NCI-H748 treated with DMSO at 0.1 percent for 48 hours (cell line): Measurements from ENCODE around the gene LRFN4.
A peak's percentile ranks its signal among the peaks of the same experiment; 100 is the strongest.

Experiments used
- DNase-seq: peaks from one replicate; lab custom pipeline; 2025; lab: John Stamatoyannopoulos, UW

The LRFN4 gene

DNA sequence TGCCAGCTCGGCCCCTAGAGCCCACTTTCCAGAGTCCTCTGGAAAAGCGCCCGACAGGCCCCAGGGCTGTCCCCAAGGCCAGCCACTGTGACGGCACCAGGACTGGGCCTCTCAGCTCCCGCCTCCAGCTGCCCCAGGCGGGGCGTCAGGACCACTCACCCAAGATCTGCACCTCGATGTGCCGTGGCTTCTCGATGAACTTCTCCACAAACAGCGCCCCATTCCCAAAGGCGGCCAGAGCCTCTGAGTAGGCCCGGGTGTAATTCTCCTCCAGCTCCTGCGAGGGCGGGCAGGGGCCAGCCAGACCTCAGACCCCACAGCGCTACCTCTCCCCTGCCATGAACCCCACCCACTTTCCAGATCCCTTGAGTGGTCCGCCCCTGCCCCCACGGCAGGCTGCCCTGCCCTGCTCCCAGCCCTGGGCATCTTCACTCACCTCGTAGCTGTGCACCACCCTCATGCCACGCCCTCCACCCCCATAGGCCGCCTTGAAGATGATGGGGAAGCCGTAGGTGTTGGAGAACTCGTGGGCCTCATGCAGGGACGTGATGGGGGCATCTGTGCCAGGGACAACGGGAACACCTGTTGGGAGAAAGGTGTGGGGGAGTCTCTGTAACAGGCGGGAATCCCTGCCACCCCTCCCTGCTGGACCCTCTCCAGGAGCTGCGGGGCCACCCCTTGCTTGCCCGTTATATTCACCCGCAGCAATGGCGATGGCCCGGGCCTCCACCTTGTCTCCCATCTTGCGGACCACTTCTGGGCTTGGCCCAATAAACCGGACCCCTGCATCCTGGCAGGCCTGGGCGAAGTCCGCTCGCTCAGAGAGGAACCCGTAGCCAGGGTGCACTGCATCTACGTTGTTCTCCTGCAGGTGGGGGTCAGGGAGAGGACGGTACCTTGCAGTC is 14.0 kb downstream of the LRFN4 start:
- DNase-seq = no peak

GRCh38 chr11:66871521-66871901 is 14.6 kb downstream of the LRFN4 start:
- DNase-seq = no peak

DNA sequence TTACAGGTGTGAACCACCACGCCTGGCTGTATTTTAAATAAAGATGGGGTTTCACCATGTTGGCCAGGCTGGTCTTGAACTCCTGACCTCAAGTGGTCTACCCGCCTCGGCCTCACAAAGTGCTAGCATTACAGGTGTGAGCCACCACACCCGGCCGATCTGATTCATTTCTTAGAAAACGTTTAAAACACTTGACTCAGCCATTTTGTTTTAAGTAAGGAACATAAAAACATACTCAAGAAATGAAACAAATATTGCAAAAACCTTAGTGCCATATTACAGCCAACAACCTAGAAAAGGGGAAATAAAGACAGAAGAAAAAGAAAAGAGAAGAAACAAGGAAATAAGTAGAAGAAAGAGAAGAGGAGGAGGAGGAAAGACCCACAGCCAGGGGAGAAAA is 17.4 kb downstream of the LRFN4 start:
- DNase-seq = no peak

GRCh38 chr11:66875378-66875777 is 18.5 kb downstream of the LRFN4 start:
- no peak for DNase-seq

DNA sequence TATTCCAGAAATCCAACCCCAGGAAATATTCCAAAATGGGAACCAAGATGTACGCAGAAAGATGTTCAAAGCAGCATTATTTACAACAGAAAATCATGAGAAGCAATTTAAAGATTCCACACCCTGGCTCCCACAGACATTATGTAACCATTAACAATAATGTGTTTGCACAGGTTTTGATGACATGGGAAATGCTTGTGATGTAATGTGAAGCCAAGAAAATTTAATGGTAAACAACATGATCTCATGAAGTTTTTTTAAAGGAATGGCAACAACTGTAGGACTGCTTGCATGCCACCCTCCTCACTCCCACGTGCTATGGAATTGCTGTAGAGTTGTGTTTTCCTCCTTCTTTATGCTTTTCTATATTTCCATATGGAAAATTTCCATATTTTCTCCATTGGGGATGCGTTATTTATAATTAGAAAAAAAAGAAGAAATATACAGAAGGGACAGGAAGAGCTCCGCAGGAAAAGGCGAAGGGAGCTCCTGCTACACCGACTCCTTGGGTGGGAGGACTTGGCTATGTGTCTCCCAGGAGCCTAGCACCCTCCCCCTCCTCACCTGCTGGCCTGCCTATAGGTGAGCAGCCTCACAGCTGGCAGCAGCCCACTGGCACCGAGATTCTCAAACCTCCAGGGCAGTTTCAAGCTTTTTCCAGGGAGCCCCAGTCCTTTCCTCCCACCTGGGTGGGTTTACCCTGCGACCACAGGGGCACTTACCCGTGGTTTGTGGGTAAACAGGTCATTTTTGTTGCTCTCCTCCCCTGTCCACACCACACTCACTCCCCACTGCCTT is 20.9 kb downstream of the LRFN4 start:
- no peak for DNase-seq

GRCh38 chr11:66878474-66878873 is 21.6 kb downstream of the LRFN4 start:
- no peak for DNase-seq

DNA sequence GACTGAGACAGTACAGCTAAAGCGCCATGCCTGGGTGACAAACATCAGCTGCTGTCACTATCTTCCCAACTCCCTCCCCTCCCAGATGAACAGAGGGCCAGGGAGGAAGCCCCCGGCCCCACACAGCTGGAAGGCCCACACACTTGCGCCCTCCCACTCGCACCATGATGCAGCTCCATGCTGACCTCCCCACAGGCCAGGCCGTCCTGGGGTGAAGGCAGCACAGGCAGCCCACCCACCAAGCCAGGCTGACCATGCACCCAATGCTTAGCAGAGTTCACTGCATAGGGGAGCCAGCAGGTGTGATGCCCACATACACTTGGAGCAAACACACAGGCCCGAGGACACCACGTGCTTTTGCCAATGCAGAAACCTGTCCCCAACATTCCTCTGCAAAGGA is 22.1 kb downstream of the LRFN4 start:
- DNase-seq = no peak

DNA sequence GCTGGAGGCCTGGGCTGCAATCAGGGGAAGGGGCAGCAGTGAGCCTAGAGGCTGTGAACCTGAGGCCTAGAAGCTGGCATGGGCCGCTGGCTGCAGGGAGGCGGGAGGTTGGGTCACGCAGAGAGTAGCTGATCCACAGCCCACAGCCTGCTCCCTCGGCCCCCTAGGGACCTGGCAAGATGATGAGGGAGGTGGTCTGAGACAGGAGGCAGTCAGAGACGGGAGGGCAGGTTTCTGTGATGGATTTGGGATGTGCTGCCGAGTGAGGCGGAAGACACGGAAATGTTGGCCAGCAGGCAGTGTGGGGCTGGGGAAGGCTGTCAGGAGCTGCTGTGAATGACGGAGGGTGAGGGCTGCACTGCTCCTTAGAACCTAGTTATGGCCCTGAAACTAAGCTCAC is 22.7 kb downstream of the LRFN4 start:
- DNase-seq = no peak

DNA sequence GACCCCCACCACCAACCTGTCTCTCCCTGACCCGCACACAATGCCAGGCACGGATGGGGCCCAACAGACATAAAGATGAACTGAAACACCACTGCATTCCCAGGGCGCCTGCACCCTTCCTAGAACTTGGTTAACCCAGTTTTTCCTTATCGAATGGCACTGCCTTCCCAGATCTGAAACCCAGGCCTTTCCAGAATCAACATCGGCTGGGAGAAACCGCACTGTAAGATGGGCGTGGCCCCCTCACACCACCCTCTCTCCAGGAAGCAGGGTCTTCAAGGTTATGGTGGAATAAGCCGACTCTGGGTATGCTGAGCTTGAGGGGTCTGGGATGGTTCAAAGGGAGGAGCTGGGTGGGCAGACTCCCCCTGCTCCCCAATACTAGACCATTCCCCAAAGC is 23.1 kb downstream of the LRFN4 start:
- DNase-seq = no peak

DNA sequence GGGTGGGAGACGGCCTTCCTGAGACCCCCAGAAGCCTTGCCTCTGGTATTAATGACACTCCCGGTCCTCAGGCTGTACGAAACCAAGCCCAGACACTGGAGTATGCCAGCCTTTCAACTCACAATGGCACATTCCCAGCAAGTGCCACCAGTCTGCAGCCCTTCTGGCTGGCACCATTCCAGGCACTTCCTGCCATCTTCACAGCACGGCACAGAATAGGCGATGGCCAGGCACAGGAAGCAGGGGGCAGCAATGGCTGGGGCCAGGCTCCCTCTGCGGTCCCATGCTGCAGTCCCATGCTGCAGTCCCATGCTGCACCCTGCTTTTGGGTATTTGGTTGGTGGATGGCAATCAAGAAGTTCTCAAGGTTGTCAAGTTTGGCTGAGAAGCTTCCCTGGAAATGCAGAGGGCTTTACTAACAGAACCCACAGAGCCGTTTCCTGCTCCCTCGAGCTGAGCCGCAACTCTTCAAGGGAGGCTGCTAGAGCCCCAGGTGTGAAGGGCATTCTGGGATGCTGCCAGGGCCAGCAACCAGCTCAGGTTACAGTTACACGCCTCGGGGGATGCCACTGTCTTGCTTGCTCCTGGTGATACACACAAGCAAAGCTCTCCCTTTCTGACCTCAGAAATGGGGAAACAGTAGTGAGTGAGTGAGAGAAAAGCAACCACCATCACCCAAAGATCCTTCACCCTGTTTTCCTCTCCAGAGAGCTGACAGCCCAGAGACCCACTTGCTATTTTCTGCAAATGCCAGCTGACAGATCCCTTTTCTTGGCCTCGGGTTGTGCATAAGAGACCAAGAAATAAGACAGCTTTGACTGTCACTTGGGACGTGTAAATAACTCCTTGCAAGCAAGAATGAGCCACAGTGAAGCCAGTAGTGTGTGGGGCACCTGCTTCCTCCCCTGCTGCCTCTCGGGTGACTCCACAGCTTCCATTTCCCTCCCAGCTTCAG is 23.9 kb downstream of the LRFN4 start:
- peak; percentile 17 for DNase-seq

- DNase-seq = no peak
Observed at GRCh38 chr11:66881451-66881835, 24.6 kb downstream of the LRFN4 start.

DNA sequence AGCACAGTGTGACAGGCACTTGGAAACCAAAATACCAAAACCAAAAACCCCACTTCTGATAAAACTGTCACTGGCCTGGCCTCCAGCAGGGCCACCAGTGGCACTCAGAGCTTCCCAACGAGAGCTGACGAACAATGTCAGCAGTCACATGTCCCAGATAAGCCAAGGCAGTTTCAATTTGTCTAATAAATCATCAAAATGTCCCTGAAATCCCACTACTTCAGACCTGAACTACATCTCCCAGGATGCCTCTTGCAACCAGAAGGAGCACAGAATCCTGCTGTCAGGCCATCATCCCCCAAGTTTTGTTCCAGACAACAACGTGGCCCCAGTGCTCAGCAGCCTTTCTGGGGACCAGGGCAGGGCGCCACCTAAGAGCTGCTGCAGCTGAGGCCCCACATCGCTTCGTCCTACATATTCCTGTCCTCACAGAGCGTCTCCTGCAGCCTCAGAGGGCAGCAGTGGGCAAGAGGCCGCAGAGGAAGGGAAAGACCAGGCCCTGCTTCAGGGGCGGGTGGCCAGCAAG is 25.1 kb downstream of the LRFN4 start:
- no peak for DNase-seq

DNA sequence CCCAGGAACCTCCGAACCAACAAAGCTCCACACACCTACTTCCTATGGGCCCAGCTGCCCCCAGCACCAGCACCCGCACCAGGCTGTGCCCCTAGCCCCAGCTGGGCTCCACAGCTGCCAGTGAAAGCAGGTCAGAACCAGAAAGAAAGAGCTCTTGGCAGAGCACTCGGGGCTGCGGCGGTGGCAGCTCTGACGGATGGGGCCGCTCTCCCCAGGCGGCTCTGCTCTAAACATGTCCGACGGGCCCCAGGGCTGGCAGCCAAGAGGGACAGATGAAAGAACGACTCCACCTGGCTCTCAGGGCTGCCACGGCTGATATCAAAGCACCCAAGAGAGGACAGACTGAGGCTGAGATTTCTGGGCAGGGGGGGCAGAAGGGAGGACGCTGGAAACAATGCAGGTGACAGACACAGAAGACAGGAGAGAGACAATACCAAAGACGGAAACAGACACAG is 25.7 kb downstream of the LRFN4 start:
- no peak for DNase-seq

- DNase-seq = peak; percentile 23
Observed at GRCh38 chr11:66883016-66883965, 26.4 kb downstream of the LRFN4 start.

DNA sequence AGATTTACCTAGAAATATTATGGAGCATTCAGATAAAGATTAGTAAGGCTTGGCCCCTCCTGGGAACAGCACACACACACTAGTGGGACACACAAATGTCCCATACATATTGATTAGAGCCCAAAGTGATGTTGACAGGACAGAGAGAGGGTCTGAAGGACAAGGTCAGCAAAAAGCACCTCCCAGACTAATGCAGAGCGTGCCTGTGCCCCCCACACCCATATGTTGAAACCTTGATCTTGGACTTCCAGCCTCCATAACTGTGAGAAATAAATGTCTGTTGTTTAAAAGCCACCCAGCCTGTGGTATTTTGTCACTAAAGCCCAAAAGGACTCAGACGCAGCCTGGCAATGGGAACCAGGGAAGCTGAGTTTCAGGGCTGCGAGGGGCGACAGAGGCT is 27.6 kb downstream of the LRFN4 start:
- no peak for DNase-seq

DNA sequence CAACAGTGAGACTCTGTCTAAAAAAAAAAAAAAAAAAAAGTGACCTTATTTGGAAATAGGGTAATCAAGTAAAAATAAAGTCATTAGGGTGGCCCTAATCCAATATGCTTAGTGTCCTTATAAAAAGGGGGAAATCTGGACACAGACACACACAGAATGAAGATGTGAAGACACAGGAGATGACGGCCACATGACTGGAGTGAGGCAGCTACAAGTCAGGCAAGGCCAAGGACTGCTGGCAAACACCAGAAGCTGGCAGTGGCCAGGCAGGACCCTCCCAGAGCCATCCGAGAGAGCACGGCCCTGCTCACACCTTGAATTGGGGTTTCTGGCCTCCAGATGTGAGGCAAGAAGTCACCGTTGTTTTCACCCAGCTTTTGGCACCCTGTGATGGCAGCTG is 28.6 kb downstream of the LRFN4 start:
- DNase-seq = no peak

- no peak for DNase-seq
Observed at GRCh38 chr11:66885950-66886440, 29.1 kb downstream of the LRFN4 start.

DNA sequence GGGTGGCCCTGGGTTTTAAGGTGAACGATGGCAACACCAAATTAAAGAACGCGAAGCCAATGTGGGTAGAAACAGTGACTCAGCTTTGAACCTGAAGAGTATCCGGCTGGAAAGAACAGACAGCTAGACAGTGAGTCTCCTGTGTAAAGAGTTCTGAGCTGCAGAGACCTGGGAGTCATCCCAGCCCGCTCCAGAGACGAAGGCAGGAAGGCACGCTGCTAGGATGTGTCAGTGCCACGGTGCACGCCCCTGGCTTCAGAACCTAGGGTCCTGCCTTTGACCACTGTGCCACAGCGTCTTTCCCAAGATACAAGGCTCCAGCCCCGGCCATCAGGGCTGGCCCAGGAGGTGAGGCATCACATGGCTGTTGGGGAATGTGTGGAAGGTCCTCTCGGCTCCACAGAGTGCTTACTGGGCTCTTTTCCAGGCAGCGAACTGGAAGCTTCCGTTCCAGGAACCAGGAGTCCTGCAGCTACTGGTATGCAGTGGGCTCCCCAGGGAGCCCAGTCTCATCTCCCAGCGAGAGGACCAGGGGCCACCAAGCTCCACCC is 29.9 kb downstream of the LRFN4 start:
- DNase-seq = no peak

DNA sequence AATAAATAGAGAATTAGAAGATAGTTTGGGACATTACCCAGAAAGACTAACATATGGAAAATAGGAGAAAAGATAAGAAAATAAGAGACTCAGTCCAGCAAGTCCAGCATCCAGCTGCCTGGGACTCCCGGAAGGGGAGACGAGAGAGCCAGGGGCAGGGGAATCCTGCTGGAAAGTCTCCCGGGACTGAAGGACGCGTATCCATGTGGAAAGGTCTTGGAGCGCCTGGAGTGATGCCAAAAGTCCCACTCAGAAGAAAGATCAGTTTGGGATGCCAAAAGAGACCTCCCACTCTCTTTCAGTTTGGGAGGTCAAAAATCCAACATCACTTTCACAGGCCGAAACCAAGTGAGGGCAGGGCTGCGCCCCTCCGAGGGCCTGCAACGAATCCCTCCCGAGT is 30.7 kb downstream of the LRFN4 start:
- DNase-seq = no peak

DNA sequence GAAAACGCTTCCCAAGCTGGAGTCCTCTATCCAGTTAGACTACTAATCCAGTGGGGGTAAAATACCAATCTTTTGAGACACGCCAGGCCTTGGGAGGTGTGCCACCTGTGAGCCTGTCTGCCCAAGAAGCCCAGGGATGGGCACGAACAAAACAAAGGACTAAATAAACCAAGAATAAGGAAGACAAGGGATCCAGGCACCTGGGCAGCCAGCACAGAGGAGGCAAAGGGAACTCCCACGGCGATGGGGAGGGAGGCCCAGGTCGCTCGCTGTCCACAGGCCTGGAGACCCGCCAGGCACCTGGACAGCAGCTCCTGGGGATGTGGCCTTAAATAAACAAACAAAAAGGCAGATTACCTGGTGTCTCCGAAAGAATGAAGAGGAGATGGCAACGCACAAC is 31.4 kb downstream of the LRFN4 start:
- DNase-seq = no peak
